ENCODE results near the gene BACH2. TPM values are rescaled to one million over a fixed set of nuclear protein-coding genes. Genes with fewer than 3 reads are reported as not detected.

The BACH2 gene
- total and polyA plus RNA-seq, 2 of the 8 experiments (the other 6 are each of a cell fraction or from before 2014, with no cell fraction given): 1.9 to 5.9 TPM

DNA sequence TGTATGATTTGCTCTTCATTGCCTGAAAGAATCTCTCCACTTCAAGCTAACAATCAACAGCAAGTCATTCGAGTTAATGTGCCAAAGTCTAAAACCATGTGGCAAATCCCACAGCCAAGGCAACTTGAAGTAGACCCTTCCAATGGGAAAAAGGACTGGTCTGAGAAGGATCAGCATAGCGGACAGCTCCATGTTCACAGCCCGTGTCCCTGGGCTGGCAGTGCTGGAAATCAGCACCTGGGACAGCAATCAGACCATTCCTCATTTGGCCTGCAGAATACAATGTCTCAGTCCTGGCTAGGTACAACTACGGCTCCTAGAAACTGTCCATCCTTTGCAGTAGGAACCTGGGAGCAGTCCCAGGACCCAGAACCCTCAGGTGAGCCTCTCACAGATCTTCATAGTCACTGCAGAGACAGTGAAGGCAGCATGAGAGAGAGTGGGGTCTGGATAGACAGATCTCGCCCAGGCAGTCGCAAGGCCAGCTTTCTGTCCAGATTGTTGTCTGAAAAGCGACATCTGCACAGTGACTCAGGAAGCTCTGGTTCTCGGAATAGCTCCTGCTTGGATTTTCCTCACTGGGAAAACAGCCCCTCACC lies 401.3 kb downstream of the BACH2 start:
- Histone ChIP-seq H3K23me2 (ENCODE audit: low read depth, low read length) (no peaks in the 10 kb centered on the region), H4K5ac (ENCODE audit: insufficient read length, low read depth, low read length) (no peak overlapping the region), H2BK120ac (replicated peaks; ENCODE audit: low read depth, low read length) (no peak overlapping the region), H3K23ac (ENCODE audit: insufficient read length) (no peak overlapping the region), H4K8ac (ENCODE audit: extremely low read depth, insufficient read depth, low read length) (no peak overlapping the region), H3K56ac (replicated peaks; ENCODE audit: insufficient read length, low read depth, low read length) (no peak overlapping the region), H3K27ac (ENCODE audit: low read depth, low read length) (no peak overlapping the region), H2BK5ac (ENCODE audit: low read depth, low read length) (no peak overlapping the region), H3K36me3 (ENCODE audit: control insufficient read depth in 2 of 4, insufficient read depth in 4 of 4, low read length in 3 of 4) (no peaks in the 10 kb centered on the region), H2AK5ac (ENCODE audit: low read depth, low read length) (no peak overlapping the region), H2BK15ac (ENCODE audit: low read length) (no peak overlapping the region), H3K4me3 (ENCODE audit: extremely low read depth in 1 of 4, insufficient read depth in 2 of 4, low read depth in 3 of 4, low read length in 4 of 4) (no peak overlapping the region), H4K91ac (replicated peaks; ENCODE audit: insufficient read length, low read length) (no peak overlapping the region), H3K4me1 (replicated peaks in 1 of 4; ENCODE audit: control insufficient read depth in 3 of 4, insufficient read depth in 4 of 4, low read length in 3 of 4) (peaks cover 4 to 11% (median 9%) of the 10 kb centered on the region in 4 experiments), H2AFZ (ENCODE audit: low read length) (no peak overlapping the region), H3K4ac (replicated peaks; ENCODE audit: insufficient read length, low read depth, low read length) (no peak overlapping the region), H3K14ac (ENCODE audit: insufficient read length) (no peak overlapping the region), H3K27me3 (replicated peaks in 1 of 4; ENCODE audit: control insufficient read depth in 3 of 4, extremely low read depth in 1 of 4, insufficient read depth in 3 of 4, low read length in 3 of 4) (no peaks in the 10 kb centered on the region), H3K9ac (replicated peaks in 1 of 4; ENCODE audit: extremely low read depth in 1 of 4, low read depth in 3 of 4, low read length in 3 of 4) (no peak overlapping the region), H3K4me2 (ENCODE audit: insufficient read depth in 1 of 2, low read depth in 2 of 2, low read length in 2 of 2) (0 out of 4 replicates have a peak overlapping the region, but pooled peaks of 1 of the 2 experiments have one; percentile 3), H3K9me3 (ENCODE audit: insufficient read depth in 2 of 2, low read depth in 1 of 2, low read length in 1 of 2) (no peaks in the 10 kb centered on the region), H3K18ac (ENCODE audit: extremely low read depth, low read length) (no peak overlapping the region), H3K79me2 (ENCODE audit: control insufficient read depth in 1 of 2, insufficient read depth in 2 of 2, low read length in 2 of 2) (no peaks in the 10 kb centered on the region), H2BK12ac (ENCODE audit: low read depth, low read length) (no peak overlapping the region), H2BK20ac (ENCODE audit: low read length) (no peak overlapping the region), H4K20me1 (replicated peaks in 1 of 2; ENCODE audit: control insufficient read depth in 1 of 2, insufficient read depth in 2 of 2, low read length in 2 of 2) (no peaks in the 10 kb centered on the region), H3K79me1 (ENCODE audit: low read depth, low read length) (no peaks in the 10 kb centered on the region)
- WGBS, 2 experiments (ENCODE audit: extremely low coverage in 1 of 2, insufficient coverage in 1 of 2, insufficient read length in 1 of 2, insufficient replicate concordance in 2 of 2, low coverage in 1 of 2, low lambda C conversion rate in 2 of 2, missing lambda C conversion rate in 1 of 2): 76% methylated on average over 8 of the region's 8 CpGs; no CpG with 5 or more reads in 1 of the 2 experiments
- peak in 1 of 2 experiments; percentile 76 for DNase-seq (ENCODE audit: low read depth in 1 of 2, low spot score in 2 of 2)
- POLR2A ChIA-PET (ENCODE audit: partially characterized antibody): no interaction called here
- peak; percentile 97 for FAIRE-seq
- CTCF ChIA-PET (ENCODE audit: partially characterized antibody): interaction anchor here (0.6 to 2.1 kb wide), 4 partner anchors 8 to 329 kb away, joined by 3 to 8 read pairs (median 4); no protein-coding TSS in a partner anchor
- peak in 1 of 2 experiments; percentile 20; a peak in 1 of 4 replicates for TF ChIP-seq RAD21 (IDR thresholded peaks at IDR 0.05 in 1 of 2, conservative IDR thresholded peaks at IDR 0.05 in 1 of 2; ENCODE audit: low read depth in 2 of 2, low read length in 2 of 2)
- no peak for TF ChIP-seq SIX5 (IDR thresholded peaks at IDR 0.05; ENCODE audit: low read depth, low read length)
- no peak for TF ChIP-seq GABPA (IDR thresholded peaks at IDR 0.05; ENCODE audit: borderline replicate concordance, insufficient read depth, low read length)
- no peak for TF ChIP-seq EZH2 (IDR thresholded peaks at IDR 0.05; ENCODE audit: low read depth, low read length, severe bottlenecking)
- TF ChIP-seq PHF8 (conservative IDR thresholded peaks at IDR 0.05; ENCODE audit: low read depth, low read length): no peak
- TF ChIP-seq HDAC6 (IDR thresholded peaks at IDR 0.05; ENCODE audit: low read depth, low read length): no peak
- no peak for TF ChIP-seq CEBPB (IDR thresholded peaks at IDR 0.05; ENCODE audit: low read depth, low read length)
- no peak for TF ChIP-seq EP300 (IDR thresholded peaks at IDR 0.05; ENCODE audit: borderline replicate concordance in 1 of 2, low read depth in 2 of 2, low read length in 2 of 2)
- TF ChIP-seq, protein P1, sequence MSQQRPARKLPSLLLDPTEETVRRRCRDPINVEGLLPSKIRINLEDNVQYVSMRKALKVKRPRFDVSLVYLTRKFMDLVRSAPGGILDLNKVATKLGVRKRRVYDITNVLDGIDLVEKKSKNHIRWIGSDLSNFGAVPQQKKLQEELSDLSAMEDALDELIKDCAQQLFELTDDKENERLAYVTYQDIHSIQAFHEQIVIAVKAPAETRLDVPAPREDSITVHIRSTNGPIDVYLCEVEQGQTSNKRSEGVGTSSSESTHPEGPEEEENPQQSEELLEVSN (IDR thresholded peaks at IDR 0.05): no peak
- no peak for TF ChIP-seq SIRT6 (IDR thresholded peaks at IDR 0.05; ENCODE audit: low read length)
- TF ChIP-seq RFX5 (IDR thresholded peaks at IDR 0.05; ENCODE audit: borderline replicate concordance, low read depth, low read length): no peak
- TF ChIP-seq KDM4A (IDR thresholded peaks at IDR 0.05; ENCODE audit: low read depth, low read length, severe bottlenecking): no peak
